Fibroblast of villous mesenchyme (primary cell): ENCODE results near the gene TXNRD2. TPM values are rescaled to one million over a fixed set of nuclear protein-coding genes. Genes with fewer than 3 reads are reported as not detected.

Source experiments
- DNase-seq: peaks from one replicate; pipeline ENCODE4 v3.0.0-alpha.2; 2010; ENCODE audit warnings: low read depth
- H3K4me3 ChIP-seq: 2 replicates; pipeline ENCODE4 v1.5.1; 2011; ENCODE audit warnings: low read depth, mild to moderate bottlenecking, low read length
- total RNA-seq: library from RNA; depleted of rRNA; stranded (reverse); fragments of >200 nt; gene quantifications from 2 replicates; pipeline ENCODE4 v1.2.3, GENCODE V29; 2012
- TF ChIP-seq, protein P1 (sequence below): IDR thresholded peaks from 2 replicates; pipeline ENCODE4 v1.5.1; 2012; ENCODE audit warnings: low read depth, mild to moderate bottlenecking, low read length; ENCODE audit not compliant: insufficient read depth

Gene TXNRD2
- total RNA-seq, 1 donor, result 39.3 TPM

DNA sequence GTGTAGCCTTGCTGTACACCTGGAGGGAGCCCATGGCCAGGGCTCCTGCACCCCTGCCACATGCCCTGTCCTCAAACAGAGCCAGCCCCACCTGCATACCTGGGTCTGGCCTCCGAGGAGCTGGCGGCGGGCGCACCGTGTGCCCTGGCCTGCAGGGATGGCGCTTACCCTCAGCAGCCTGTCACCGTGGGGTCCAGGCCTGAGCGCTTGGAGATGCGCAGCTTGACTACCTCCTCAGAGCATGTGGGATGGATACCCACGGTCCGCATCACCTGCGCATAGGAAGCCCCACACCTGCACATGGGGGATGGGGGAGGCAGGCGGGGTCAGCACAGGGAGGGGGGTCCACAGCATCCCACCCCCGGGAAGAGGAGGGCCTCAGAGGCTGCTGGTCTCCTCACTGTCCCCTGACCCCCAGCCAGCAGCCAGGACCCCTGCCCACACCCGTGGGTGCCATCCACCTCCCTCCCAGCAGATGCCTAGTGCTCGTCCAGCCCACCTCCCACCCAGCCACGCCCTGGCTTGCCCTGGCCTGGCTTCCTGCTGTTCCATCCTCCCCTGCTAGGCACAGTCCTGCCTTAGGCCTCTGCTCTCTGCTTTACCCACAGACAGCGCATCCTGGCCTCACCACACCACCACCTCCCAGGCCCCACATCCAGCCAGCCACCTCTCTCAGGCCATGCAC, 64.5 kb downstream of the TXNRD2 start:
- TF ChIP-seq, protein P1, sequence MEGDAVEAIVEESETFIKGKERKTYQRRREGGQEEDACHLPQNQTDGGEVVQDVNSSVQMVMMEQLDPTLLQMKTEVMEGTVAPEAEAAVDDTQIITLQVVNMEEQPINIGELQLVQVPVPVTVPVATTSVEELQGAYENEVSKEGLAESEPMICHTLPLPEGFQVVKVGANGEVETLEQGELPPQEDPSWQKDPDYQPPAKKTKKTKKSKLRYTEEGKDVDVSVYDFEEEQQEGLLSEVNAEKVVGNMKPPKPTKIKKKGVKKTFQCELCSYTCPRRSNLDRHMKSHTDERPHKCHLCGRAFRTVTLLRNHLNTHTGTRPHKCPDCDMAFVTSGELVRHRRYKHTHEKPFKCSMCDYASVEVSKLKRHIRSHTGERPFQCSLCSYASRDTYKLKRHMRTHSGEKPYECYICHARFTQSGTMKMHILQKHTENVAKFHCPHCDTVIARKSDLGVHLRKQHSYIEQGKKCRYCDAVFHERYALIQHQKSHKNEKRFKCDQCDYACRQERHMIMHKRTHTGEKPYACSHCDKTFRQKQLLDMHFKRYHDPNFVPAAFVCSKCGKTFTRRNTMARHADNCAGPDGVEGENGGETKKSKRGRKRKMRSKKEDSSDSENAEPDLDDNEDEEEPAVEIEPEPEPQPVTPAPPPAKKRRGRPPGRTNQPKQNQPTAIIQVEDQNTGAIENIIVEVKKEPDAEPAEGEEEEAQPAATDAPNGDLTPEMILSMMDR, result no peak
- H3K4me3 ChIP-seq, result no peak overlapping the region
- no peak for DNase-seq

DNA sequence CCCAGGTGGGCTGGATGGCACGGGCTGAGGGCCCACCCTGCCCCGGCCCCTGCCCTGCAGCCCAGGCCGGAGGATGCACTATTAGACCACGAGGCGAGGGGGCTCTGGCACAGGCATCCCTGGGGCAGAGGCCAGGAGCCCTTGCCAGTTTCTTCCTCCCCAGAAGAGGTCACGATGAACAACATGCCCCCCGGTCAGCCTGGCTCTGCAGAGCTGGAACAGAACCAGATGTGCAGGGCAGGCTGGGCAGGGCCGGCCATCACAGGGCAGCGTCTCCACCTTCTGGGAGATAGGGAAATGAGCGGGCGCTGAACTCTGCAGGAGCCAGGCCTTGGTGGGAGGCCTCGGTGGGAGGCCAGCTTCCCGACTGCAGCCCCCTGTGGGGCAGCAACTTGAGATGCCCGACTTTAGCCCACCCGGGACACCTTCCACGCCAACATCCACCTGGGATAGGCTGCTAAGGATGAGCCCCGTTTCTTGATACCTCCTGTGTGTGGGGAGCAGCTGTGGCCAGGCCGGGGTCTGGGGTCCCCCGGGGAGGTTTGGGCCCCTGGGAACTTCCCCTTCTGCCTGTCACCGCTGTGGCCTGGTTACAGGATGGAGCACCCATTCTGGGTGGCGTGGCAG, 65.2 kb downstream of the TXNRD2 start:
- no peak overlapping the region for H3K4me3 ChIP-seq
- TF ChIP-seq, protein P1, result no peak
- no peak for DNase-seq

- peak; percentile 32 for DNase-seq
- H3K4me3 ChIP-seq, result no peak overlapping the region
- TF ChIP-seq, protein P1, result no peak
These were observed 65.9 kb downstream of the TXNRD2 start for GRCh38 chr22:19875531-19876313.

GRCh38 chr22:19875061-19875530, 66.5 kb downstream of the TXNRD2 start:
- TF ChIP-seq, protein P1, result no peak
- DNase-seq, result no peak
- no peak overlapping the region for H3K4me3 ChIP-seq

DNA sequence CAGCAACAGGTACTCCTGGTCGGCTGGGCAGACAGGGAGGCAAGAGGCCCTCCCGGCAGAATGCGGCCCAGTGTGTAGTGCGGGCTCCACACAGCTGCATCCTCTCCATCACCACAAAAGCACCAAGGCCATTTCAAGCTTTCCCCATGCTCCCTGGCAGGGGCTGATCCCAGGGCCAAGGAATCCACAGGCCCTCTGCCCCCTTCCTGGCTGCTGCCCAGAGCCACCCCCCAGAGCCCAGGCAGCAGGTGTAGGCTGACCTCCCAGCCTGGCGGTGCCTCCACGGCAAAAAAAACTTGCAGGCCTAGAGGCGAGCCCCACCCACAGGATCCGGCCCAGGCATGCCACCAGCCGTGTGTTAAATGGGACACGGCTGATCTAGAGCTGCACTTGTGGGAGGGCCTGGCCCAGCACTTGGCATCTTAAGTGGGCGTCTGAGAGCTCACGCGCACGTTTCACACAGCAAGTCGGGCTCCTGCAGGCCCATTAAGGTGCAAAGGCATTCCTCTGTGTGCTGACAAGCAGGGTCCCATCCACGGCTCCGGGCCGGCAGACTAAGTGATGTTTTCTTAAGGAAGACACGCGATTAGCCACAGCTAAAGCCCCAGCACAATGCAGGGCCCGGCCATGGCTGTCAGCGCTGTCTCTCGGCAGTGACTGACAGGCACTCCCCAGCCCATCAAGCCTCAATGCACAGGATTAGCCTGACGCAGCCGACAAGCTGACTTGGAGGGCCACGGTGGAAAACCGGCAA, 67.1 kb downstream of the TXNRD2 start:
- TF ChIP-seq, protein P1, result no peak
- DNase-seq, result no peak

GRCh38 chr22:19873960-19874306, 67.7 kb downstream of the TXNRD2 start:
- TF ChIP-seq, protein P1, result no peak
- H3K4me3 ChIP-seq, result no peak overlapping the region
- DNase-seq, result no peak

More for the DNA sequence above, 67.1 kb downstream of the TXNRD2 start:
- no peak overlapping the region for H3K4me3 ChIP-seq
